Measurements from ENCODE around the gene ATP4A.

Gene ATP4A

DNA sequence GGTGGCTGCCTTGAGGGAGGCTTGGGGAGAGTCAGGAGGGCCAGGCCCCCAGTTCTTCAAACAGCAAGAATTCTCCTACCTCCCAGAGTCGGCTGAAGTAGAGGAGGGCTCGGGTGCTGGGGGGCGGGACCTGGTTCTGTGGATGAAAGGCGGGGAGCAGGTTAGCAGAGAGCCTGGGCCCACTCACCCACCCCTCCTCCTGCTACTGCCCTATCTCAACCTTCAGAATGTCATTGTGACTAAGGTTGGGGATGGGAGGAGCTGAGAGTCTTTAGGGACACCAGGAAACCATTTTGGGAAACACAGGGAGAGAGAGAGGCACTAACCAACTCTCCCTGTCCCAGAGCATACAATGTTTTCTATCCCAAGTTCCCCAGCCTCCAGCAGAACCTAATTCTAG lies 60.7 kb downstream of the ATP4A start:
- in situ Hi-C loops (cut with HindIII; ENCODE audit: low sequenced_read_pairs): no loop called here

DNA sequence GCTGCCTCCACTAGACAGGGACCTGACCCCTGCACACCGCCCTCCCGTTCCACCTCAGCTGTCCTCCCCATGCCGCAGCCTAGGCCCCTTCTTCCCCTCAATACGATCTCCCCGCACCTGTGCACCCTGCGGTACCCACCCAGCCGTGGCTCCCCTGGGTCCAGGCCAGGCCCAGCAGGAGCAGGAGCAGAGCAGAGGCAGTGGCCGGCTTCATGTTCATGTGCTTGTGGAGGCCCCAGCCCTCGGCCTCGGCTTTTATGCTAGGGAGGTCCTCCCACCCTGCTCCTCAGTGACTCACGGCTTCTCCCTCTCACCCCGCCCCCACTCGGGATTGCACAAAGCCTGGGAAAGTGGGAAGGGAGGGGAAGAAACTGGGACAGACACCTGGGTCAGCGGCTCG lies 61.8 kb downstream of the ATP4A start:
- in situ Hi-C loops (cut with HindIII; ENCODE audit: low sequenced_read_pairs): no loop called here

DNA sequence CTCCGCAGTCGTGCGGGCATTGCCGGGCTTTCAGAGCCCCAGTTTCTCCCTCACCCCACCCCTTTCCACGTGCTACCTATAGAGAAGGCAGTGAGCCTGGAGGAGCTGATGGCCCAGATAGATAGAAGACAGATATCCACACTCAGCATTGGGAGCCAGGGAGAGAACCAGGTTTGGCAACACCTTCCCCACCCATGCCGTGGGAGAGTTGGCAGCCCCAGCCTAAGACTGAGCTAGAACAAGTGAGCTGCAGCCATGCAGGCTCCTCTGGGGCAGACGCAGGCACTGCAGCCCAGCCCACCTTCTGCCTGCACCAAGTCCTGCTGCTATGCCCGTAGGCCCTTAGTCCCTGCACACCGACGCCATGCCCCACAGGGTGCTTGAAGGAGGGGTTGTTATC lies 62.8 kb downstream of the ATP4A start:
- in situ Hi-C loops (cut with HindIII; ENCODE audit: low sequenced_read_pairs): no loop called here

All from DLD1 (cell line).